Loucy (cell line): Measurements from ENCODE around the gene KIAA1210.

Experiments used
- EZH2phosphoT487 ChIP-seq: fragments of 200-600 bp; IDR thresholded peaks from 2 replicates; pipeline ENCODE4 v1.6.1; 2018; ENCODE audit warnings: antibody characterized with exemption, mild to moderate bottlenecking, moderate library complexity, borderline replicate concordance
- TF ChIP-seq, protein P1 (sequence below): fragments of 200-600 bp; sonication (generic); conservative IDR thresholded peaks from 2 replicates; pipeline ENCODE4 v1.5.1; 2014; ENCODE audit warnings: mild to moderate bottlenecking, antibody characterized with exemption, low read length

DNA sequence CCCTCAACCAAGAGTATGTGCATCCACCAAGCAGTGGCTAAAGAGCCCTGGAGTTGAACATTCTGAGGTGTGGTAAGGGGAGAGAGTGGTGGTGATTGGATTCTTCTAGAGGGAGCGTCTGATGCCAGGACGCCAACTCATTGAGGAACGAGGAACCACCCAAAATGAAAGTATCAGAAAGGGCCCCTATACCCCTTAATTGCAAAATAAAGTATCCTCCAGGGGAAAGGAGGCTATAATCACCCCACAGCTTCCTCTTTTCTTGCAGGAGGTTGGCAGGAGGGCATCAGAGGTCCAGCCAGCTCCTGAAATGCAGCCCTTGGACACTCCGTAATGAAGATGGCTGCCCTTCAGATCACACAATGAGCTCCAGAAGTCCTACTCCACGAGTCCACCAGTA lies 5.3 kb upstream of the KIAA1210 start:
- TF ChIP-seq, protein P1, sequence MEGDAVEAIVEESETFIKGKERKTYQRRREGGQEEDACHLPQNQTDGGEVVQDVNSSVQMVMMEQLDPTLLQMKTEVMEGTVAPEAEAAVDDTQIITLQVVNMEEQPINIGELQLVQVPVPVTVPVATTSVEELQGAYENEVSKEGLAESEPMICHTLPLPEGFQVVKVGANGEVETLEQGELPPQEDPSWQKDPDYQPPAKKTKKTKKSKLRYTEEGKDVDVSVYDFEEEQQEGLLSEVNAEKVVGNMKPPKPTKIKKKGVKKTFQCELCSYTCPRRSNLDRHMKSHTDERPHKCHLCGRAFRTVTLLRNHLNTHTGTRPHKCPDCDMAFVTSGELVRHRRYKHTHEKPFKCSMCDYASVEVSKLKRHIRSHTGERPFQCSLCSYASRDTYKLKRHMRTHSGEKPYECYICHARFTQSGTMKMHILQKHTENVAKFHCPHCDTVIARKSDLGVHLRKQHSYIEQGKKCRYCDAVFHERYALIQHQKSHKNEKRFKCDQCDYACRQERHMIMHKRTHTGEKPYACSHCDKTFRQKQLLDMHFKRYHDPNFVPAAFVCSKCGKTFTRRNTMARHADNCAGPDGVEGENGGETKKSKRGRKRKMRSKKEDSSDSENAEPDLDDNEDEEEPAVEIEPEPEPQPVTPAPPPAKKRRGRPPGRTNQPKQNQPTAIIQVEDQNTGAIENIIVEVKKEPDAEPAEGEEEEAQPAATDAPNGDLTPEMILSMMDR: no peak
- TF ChIP-seq EZH2phosphoT487: no peak
